Calu3 (cell line): ENCODE measurements around the gene RPS27L. TPM values are rescaled to one million over a fixed set of nuclear protein-coding genes. Genes with fewer than 3 reads are reported as not detected.

Experiments
- BruUV-seq: library from RNA; stranded (reverse); fragments of 400-500 nt; replicated peaks from 2 replicates; lab custom pipeline; 2021; lab: Mats Ljungman, UMichigan
- CTCF ChIA-PET: fragments of 300-600 bp; sonication (Branson Sonifier 250); formaldehyde crosslinking; loops from one replicate; lab custom pipeline; 2022; ENCODE audit warnings: antibody characterized with exemption; lab: Charles Lee
- DNase-seq: peaks from one replicate; pipeline ENCODE4 v3.0.0; 2022
- H3K27ac Mint-ChIP-seq: one replicate; pipeline ENCODE4 v1.8.0; 2022; ENCODE audit warnings: mixed read lengths; ENCODE audit not compliant: unreplicated experiment
- H3K27me3 Mint-ChIP-seq: one replicate; pipeline ENCODE4 v1.8.0; 2022; ENCODE audit warnings: mixed read lengths; ENCODE audit not compliant: unreplicated experiment
- H3K36me3 Mint-ChIP-seq: one replicate; pipeline ENCODE4 v1.8.0; 2022; ENCODE audit warnings: mild to moderate bottlenecking, moderate library complexity, mixed read lengths; ENCODE audit not compliant: insufficient read depth, unreplicated experiment
- H3K4me1 Mint-ChIP-seq: one replicate; pipeline ENCODE4 v1.8.0; 2022; ENCODE audit warnings: mild to moderate bottlenecking, low read depth, mixed read lengths; ENCODE audit not compliant: unreplicated experiment
- H3K4me3 Mint-ChIP-seq: one replicate; pipeline ENCODE4 v1.8.0; 2022; ENCODE audit warnings: mild to moderate bottlenecking, low read depth, moderate library complexity, mixed read lengths; ENCODE audit not compliant: unreplicated experiment
- H3K9me3 Mint-ChIP-seq: one replicate; pipeline ENCODE4 v1.8.0; 2022; ENCODE audit warnings: low read depth, mixed read lengths; ENCODE audit not compliant: unreplicated experiment
- intact Hi-C: fragments of 100-400 bp; cut with micrococcal nuclease; formaldehyde crosslinking; loops from one replicate; pipeline ENCODE4 v1.10.0; 2022; ENCODE audit not compliant: unreplicated experiment
- total RNA-seq: library from RNA; stranded (reverse); gene quantifications from 2 replicates; pipeline ENCODE4 v1.2.3, GENCODE V29; 2022
- TF ChIP-seq, protein P1 (sequence below): fragments of 200-600 bp; IDR thresholded peaks from one replicate; pipeline ENCODE4 v1.8.0; 2022; ENCODE audit warnings: antibody characterized with exemption; ENCODE audit not compliant: unreplicated experiment

Gene RPS27L
- total RNA-seq, 1 experiment from 2014 or later = 64.4 TPM

DNA sequence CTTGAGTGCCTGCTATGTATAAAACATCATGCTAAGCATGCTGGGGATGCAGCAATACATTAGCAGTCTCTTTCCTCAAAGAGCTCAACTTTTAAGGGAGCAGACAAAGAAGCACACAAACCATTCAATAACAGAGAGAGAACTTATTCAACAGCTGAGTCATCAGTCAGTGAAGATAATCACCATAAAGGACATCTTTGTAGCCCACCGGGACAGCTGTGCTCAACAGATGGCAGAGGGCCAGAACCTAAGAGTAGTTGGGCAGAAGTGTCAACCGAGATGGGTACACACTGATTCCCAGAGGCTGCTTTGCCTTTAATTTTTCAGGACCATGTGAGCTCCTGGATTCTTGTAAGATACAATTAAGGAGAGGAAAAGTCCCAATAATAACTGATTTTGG lies 27.9 kb upstream of the RPS27L start:
- H3K4me3 Mint-ChIP-seq = no peak overlapping the region
- no TSS peak for BruUV-seq
- peaks cover 17% of the 10 kb centered on the region for H3K36me3 Mint-ChIP-seq
- DNase-seq = no peak
- intact Hi-C loops = no loop called here
- TF ChIP-seq, protein P1, sequence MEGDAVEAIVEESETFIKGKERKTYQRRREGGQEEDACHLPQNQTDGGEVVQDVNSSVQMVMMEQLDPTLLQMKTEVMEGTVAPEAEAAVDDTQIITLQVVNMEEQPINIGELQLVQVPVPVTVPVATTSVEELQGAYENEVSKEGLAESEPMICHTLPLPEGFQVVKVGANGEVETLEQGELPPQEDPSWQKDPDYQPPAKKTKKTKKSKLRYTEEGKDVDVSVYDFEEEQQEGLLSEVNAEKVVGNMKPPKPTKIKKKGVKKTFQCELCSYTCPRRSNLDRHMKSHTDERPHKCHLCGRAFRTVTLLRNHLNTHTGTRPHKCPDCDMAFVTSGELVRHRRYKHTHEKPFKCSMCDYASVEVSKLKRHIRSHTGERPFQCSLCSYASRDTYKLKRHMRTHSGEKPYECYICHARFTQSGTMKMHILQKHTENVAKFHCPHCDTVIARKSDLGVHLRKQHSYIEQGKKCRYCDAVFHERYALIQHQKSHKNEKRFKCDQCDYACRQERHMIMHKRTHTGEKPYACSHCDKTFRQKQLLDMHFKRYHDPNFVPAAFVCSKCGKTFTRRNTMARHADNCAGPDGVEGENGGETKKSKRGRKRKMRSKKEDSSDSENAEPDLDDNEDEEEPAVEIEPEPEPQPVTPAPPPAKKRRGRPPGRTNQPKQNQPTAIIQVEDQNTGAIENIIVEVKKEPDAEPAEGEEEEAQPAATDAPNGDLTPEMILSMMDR = no peak
- H3K4me1 Mint-ChIP-seq = peaks cover 9% of the 10 kb centered on the region
- peaks cover 7% of the 10 kb centered on the region for H3K27me3 Mint-ChIP-seq
- CTCF ChIA-PET = interaction anchor here (0.6 kb wide), 1 partner anchor 263 kb away, joined by 3 read pairs; no protein-coding TSS in a partner anchor
- no peaks in the 10 kb centered on the region for H3K9me3 Mint-ChIP-seq
- H3K27ac Mint-ChIP-seq = no peak overlapping the region

DNA sequence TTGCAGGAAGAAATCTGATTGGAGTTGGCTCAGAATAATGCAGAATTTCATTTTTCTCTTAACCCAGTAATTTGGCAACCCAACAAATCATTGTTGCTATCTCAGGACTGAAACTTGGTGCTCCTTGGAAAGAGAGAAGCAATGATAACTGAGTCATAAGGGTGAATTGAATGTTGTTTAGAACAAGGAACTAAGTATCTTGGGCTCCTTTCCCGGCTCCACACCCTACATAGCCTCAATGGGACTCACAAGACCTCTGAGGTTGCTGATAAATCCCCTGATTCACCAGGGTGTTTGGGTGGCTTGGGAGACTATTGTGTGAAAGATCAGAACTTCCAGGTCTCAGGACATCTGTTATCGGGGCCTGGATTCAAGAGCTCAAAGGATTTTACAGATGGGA lies 24.4 kb upstream of the RPS27L start:
- H3K4me1 Mint-ChIP-seq = peaks cover 8% of the 10 kb centered on the region
- H3K27me3 Mint-ChIP-seq = no peaks in the 10 kb centered on the region
- no peaks in the 10 kb centered on the region for H3K36me3 Mint-ChIP-seq
- H3K9me3 Mint-ChIP-seq = no peaks in the 10 kb centered on the region
- TF ChIP-seq, protein P1 = no peak
- H3K27ac Mint-ChIP-seq = no peak overlapping the region
- no peak overlapping the region for H3K4me3 Mint-ChIP-seq
- CTCF ChIA-PET = no interaction called here
- no TSS peak for BruUV-seq
- DNase-seq = no peak
- intact Hi-C loops = no loop called here

DNA sequence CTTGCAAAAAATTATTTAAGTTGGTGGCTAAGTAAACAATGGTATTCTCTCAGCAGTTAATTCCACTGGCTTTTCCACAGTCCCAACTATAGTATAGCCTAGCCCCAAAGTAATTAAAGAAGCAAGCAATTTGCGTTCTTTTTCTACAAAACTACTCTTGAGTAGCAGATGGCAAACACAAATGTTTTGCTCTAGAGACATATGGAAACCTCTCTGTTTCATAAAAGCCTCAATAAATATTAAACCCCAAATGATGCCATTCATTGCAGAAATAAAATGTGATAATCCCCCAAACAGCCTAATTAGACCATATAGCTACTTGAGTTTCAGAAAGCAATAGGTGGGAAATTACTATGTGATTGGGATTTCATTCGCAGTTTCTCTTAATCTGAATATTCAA lies 23.5 kb upstream of the RPS27L start:
- H3K9me3 Mint-ChIP-seq = no peaks in the 10 kb centered on the region
- peaks cover 8% of the 10 kb centered on the region for H3K4me1 Mint-ChIP-seq
- H3K36me3 Mint-ChIP-seq = no peaks in the 10 kb centered on the region
- H3K4me3 Mint-ChIP-seq = no peak overlapping the region
- TF ChIP-seq, protein P1 = no peak
- BruUV-seq = no TSS peak
- intact Hi-C loops = no loop called here
- no peaks in the 10 kb centered on the region for H3K27me3 Mint-ChIP-seq
- CTCF ChIA-PET = no interaction called here
- no peak overlapping the region for H3K27ac Mint-ChIP-seq
- DNase-seq = no peak

DNA sequence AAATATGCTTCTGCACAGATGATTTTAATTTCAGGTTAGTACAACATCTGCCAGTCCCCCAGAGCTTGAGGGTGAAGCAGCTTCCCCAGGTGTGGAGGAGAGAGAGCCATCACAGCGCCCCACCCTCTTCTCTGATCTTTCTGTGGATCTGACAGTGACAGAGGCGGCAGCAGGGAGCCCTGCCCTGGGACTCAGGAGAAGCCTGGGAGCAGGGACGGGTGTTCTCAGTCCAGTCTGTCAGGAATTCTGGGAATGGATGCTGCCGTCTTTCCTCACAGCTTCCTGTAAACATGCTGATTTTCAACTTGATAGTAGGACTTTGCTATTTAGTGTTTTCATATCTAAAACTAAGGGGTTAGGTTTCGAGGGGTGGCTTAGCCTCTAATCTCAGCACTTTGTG lies 20.8 kb upstream of the RPS27L start:
- TF ChIP-seq, protein P1 = no peak
- Mint-ChIP-seq H3K27ac (no peak overlapping the region), H3K9me3 (no peaks in the 10 kb centered on the region), H3K36me3 (no peaks in the 10 kb centered on the region), H3K4me1 (no peaks in the 10 kb centered on the region), H3K4me3 (no peak overlapping the region), H3K27me3 (no peaks in the 10 kb centered on the region)
- intact Hi-C loops = no loop called here
- no TSS peak for BruUV-seq
- DNase-seq = no peak
- CTCF ChIA-PET = interaction anchor here (0.5 kb wide), 1 partner anchor 225 kb away, joined by 3 read pairs; no protein-coding TSS in a partner anchor
